HG02884 (cell line): Measurements from ENCODE around the gene WNT7B.

Source experiments
- ATAC-seq: cut with Tn5 transposase; IDR thresholded peaks from one replicate; pipeline ENCODE4 v1.9.1; 2021; ENCODE audit warnings: mild to moderate bottlenecking, moderate library complexity; ENCODE audit not compliant: unreplicated experiment

The WNT7B gene

DNA sequence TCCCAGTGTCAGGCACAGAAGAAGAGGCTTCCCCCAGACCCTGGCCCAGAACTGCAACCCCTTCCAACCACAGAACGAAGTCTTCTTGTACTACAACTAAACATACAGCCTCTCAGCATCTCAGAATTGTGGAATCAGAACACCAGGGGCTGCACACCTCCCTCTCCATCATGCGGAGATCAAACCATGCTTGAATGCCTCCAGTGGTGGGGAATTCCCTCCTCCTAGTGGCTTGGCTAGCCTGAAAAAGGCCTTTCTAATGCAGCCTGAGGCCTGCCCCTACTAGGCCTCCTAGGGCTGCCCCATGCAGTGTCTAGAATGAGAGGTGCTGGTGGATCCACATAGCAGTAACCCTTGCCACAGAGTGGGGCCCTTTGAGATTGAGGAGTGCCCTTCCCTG, 62.7 kb downstream of the WNT7B start:
- no peak for ATAC-seq

DNA sequence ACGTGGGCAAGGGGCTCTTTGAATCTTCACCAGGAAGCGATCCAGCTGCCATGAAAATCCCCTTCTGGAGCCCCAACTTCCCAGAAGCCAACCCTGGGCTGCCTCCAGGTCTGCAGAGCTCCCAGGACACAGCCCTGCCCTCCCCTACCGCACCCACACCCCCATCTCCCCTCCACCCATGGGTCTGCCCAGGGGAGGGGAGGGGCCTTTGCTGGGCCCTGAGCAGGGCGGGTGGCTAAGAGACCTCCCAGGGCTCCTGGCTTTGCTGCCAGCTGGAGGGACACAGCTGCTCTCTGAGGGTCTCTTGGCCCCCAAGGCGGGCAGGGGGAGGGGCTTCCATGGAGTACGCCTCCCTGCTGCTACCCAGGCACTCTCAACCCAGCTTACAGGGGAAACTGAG, 64.1 kb downstream of the WNT7B start:
- ATAC-seq: no peak

DNA sequence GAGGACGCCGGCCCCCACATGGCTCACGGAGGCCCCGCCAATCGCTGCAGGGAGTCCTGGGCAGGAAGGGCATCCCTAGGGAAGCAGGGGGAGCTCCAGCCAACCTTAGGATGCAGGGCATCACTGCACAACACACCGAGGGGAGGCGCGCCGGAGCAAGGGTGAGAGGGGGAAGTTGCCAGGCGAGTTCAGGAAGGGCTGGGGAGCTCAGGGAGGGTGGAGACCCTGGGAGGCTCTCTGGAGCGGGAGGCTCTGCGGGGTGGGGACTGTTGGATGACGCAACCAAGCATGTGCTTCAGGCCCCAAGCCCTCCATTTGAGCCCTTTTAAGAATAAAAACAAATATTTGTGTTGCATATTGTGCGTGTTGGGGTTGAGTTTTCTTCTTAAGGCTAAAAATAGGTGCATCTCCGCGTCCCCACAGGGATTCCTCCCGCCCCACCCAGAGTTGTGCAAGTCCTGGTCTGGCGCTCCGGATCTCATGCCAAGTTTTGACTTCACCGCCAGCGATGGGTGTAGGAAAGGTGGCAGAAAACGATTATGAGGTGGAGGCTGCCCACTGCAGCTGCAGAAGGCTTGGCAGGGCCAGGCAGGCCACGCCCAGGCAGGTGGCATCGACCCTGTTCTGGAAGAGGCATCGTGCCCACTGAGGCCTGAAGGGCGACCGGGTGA, 65.2 kb downstream of the WNT7B start:
- no peak for ATAC-seq

DNA sequence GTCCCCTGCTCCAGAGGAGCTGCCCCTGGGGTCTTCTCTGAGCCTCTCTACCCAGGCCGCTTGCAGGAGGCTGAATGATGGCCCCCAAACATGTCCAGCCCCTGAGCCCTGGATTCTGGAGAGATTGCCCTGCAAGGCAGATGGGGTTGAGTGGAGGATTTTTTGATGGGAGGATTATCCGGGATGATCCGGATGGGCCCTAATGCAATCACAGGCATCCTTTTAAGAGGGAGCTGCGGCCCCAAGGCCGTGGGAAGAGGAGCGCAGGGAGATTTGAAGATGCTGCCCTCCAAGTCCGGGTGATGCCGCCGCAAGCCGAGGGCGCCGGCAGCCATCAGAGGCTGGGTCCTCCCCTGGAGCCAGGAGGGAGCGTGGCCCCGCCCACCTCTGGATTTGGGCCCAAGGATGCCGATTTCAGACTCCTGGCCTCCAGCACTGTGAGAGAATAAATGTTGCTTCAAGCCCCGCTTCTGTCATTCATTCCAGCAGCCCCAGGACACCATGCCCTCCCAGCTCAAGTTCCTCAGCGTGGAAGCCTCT, 66.0 kb downstream of the WNT7B start:
- ATAC-seq: no peak

GRCh38 chr22:45908961-45909360, 68.0 kb downstream of the WNT7B start:
- no peak for ATAC-seq

GRCh38 chr22:45907996-45908395, 69.0 kb downstream of the WNT7B start:
- ATAC-seq: no peak

DNA sequence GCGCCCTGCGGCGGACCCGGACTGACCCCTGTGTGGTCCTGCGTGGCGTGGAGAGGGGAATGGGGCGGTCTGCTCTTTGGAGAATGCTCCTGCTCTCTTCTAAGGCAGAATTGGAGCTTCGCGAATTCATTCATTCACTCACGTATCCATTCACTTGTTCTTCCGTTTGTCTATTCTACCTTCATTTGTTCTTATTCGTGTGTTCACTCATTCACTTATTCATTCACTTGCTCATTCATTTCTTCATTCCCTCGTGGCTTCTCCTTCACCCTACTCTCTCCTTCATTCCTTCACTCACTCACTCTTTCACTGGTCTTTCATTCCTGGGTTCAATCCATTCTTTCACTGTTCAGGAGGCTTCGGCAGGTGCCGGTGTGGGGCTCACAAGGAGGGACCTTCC, 69.6 kb downstream of the WNT7B start:
- no peak for ATAC-seq

DNA sequence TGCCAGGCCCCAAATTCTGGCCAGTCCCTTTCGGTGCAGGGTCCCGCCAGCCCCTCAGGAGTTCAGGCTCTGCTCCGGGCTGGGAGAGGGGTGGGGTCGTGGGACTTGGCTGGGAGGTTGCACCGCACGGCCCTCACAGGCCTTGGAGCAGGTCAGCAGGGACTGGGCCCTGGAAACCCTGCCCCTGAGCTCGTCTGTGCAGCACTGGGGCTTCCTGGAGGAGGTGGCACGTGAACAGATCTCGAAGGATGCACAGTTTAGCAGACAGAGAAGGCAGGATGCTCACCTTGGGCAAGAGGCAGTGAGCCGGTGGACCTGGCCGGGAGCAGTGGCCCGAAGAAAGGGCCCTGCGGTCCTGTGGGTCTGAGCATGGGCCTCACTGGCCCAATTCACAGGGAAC, 70.0 kb downstream of the WNT7B start:
- ATAC-seq: no peak

DNA sequence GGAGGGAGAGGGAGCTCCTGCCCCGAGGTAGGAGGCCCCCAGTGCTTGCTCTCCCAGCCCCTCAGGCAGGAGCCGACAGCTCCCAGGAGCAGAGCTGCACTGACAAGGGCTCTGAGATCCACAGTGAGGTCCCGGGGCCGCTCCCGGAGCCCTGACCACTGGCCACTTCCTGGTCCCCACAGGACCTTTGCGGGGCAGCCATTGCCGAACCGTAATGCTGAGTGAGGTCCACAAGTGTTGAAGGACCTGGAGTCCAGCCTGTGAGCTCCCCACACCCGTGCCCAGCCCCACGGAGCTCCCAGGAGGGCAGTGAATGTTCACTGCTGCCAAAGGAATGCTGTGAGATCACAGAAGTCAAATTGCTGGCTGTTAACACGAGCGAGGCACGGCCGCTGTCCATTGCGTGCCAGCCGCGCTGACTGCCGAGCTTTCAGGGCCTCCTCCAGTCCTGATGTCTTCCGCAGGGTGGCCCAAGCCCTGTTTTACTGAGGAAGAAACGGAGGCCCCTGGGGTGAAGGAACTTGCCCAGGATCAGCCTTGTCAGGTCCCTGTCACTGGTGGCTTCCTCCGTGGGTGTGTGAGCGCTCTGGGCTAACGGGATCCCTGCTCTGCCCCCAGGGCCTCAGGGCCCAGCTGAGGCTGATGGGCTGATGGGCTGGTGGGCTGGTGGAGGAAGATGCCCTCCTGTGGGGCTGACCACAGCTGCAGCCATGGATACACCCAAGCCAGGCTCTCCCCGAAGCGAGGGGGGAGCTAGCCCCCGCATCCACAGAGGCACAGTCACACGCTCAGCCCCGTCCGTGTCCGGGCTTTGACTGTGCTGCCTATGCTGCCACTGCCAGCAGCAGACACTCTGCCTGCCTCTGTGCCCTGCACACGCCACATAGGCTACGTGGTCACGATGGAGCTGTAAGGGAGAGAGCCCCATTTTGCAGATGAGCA, 70.8 kb downstream of the WNT7B start:
- ATAC-seq: no peak

DNA sequence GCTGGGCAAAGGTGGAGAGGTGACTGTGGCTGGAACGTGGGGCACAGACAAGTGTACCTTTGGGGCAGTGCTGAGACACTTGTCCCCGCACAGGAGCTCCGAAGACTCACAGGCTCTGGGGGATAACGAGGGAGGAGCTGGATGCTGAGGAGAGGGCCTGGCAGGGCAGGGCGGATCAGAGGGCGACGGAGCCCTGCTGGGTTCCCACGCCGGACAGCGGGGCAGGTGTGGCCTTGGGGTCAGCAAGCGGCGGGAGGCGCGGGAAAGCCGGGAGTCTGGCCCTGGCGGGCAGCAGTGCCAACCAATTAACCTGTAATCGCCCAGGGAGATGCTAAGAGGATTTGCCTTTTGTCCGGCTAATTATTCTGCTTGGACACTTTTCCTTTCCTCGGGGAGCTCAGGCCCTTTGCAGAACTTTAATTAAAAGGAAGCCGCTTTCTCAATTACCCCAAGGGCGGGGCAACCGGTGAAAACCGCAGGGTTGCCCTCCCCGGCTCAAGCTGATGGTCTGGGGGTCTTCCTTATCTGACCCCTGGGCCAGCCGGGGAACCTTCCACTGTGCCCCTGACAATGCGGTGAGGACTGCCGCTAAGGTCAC, 71.5 kb downstream of the WNT7B start:
- ATAC-seq: no peak

- no peak for ATAC-seq
These were observed 72.7 kb downstream of the WNT7B start for GRCh38 chr22:45904236-45904635.

- ATAC-seq: no peak
These were observed 73.4 kb downstream of the WNT7B start for GRCh38 chr22:45903355-45904135.

DNA sequence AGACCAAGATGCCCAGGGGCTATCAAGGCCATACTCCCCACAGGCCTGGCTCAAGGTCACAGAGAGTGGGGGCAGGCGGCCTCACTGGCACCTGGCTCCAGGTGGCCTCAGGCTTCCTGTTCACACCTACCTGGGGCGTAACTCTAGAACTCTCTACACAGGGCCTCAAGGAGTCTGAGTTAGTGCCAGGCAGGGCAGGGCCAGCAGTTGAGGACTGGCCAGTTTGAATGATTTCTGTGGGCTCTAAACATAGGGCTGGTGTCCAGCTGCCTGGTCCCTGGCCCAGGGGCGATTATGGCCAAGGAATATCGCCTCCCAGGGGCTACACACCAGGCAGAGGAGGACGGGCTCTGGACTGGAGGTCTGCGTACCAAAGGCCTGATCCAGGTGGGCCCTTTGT, 79.2 kb downstream of the WNT7B start:
- ATAC-seq: no peak

- ATAC-seq: no peak
These were observed 79.9 kb downstream of the WNT7B start for GRCh38 chr22:45896964-45897538.

- no peak for ATAC-seq
These were observed 80.6 kb downstream of the WNT7B start for GRCh38 chr22:45896153-45896951.

DNA sequence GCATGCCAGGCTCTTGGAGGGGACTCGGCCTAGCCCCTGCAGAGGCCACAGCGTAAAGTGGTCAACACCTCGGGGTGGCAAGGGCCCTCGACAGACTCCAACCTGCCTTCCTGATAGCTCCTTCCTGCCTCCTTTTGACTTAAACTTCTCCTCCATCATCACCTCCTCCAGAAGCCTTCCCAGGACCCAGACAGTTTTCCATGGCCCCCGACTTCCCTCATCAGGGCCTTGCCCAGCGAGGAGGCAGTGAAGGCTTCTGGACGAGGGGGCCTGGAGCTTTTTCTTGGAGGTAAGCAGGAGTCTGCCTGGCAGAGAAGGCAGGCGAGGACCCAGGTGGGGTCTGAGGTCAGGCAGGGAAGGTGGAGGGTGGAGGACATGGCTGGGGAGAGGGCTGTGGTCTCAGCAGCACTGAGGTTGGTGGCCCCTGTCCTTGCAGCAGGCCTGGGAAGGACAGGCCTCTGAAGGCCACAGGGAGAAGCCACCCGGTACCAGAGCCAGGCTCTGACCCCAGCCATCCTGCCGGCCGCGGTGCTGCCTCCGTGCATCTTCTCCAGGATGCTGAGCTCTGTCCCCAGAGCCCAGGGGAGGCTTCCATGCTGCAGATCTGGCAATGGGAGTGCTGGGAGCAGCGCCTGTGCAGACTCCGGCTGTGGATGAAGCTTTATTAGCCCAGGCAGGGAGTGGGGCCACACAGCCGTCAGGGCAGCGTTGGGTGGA, 81.4 kb downstream of the WNT7B start:
- ATAC-seq: no peak

GRCh38 chr22:45893516-45893915, 83.4 kb downstream of the WNT7B start:
- no peak for ATAC-seq

GRCh38 chr22:45892681-45893461, 84.1 kb downstream of the WNT7B start:
- ATAC-seq: no peak
